Kidney capillary endothelial cell (primary cell): ENCODE measurements around the gene CLEC5A.
A peak's percentile ranks its signal among the peaks of the same experiment; 100 is the strongest.
"Not testable (repeated sequence)": the region's sequence is repeated elsewhere in the genome, so short reads cannot be mapped to it uniquely, and the experiment has no call there.

Experiments used
- DNase-seq: peaks from one replicate; pipeline ENCODE4 v3.0.0-alpha.2; 2018; ENCODE audit warnings: low spot score

CLEC5A gene

GRCh38 chr7:141946796-141947195 lies at the start of gene CLEC5A:
CLEC5A (minus strand) TSS chr7:141946974; CDS start chr7:141946292, 682 bp downstream.
- no peak for DNase-seq

- no peak for DNase-seq
These were observed 46.6 kb upstream of the CLEC5A start for GRCh38 chr7:141993354-141993753.

GRCh38 chr7:141992688-141993087 lies 45.9 kb upstream of the CLEC5A start:
- DNase-seq = no peak

- DNase-seq = no peak
These were observed 45.4 kb upstream of the CLEC5A start for GRCh38 chr7:141992156-141992555.

GRCh38 chr7:141991140-141991539 lies 44.4 kb upstream of the CLEC5A start:
- DNase-seq = no peak

GRCh38 chr7:141990011-141990725 lies 43.4 kb upstream of the CLEC5A start:
- no peak for DNase-seq

GRCh38 chr7:141987803-141988202 lies 41.0 kb upstream of the CLEC5A start:
- not testable (repeated sequence) for DNase-seq

GRCh38 chr7:141986923-141987322 lies 40.1 kb upstream of the CLEC5A start:
- no peak for DNase-seq

GRCh38 chr7:141985926-141986325 lies 39.2 kb upstream of the CLEC5A start:
- not testable (repeated sequence) for DNase-seq

- DNase-seq = no peak
These were observed 32.8 kb upstream of the CLEC5A start for GRCh38 chr7:141979568-141979967.

GRCh38 chr7:141978351-141978750 lies 31.6 kb upstream of the CLEC5A start:
- no peak for DNase-seq

- DNase-seq = no peak
These were observed 29.9 kb upstream of the CLEC5A start for GRCh38 chr7:141976524-141977245.

GRCh38 chr7:141975806-141976523 lies 29.2 kb upstream of the CLEC5A start:
- DNase-seq = peak; percentile 48

GRCh38 chr7:141974831-141975230 lies 28.1 kb upstream of the CLEC5A start:
- DNase-seq = no peak

GRCh38 chr7:141973673-141974072 lies 26.9 kb upstream of the CLEC5A start, which contains the start of gene TAS2R38:
TAS2R38 (minus strand) TSS chr7:141973773; CDS start chr7:141973689, 84 bp downstream.
- no peak for DNase-seq

- DNase-seq = no peak
These were observed 14.1 kb upstream of the CLEC5A start for GRCh38 chr7:141960687-141961422.

GRCh38 chr7:141956084-141956483 lies 9.3 kb upstream of the CLEC5A start:
- DNase-seq = no peak

GRCh38 chr7:141954334-141954733 lies 7.6 kb upstream of the CLEC5A start:
- DNase-seq = no peak

- DNase-seq = no peak
These were observed 5.7 kb upstream of the CLEC5A start for GRCh38 chr7:141952461-141952860.

GRCh38 chr7:141950806-141951205 lies 4.0 kb upstream of the CLEC5A start:
- no peak for DNase-seq

- no peak for DNase-seq
These were observed 3.1 kb upstream of the CLEC5A start for GRCh38 chr7:141949911-141950310.

- no peak for DNase-seq
These were observed 2.7 kb upstream of the CLEC5A start for GRCh38 chr7:141949451-141949850.
